ENCODE results near the gene TMC6.
A peak's percentile ranks its signal among the peaks of the same experiment; 100 is the strongest.

TMC6 gene, protein sequence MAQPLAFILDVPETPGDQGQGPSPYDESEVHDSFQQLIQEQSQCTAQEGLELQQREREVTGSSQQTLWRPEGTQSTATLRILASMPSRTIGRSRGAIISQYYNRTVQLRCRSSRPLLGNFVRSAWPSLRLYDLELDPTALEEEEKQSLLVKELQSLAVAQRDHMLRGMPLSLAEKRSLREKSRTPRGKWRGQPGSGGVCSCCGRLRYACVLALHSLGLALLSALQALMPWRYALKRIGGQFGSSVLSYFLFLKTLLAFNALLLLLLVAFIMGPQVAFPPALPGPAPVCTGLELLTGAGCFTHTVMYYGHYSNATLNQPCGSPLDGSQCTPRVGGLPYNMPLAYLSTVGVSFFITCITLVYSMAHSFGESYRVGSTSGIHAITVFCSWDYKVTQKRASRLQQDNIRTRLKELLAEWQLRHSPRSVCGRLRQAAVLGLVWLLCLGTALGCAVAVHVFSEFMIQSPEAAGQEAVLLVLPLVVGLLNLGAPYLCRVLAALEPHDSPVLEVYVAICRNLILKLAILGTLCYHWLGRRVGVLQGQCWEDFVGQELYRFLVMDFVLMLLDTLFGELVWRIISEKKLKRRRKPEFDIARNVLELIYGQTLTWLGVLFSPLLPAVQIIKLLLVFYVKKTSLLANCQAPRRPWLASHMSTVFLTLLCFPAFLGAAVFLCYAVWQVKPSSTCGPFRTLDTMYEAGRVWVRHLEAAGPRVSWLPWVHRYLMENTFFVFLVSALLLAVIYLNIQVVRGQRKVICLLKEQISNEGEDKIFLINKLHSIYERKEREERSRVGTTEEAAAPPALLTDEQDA

DNA sequence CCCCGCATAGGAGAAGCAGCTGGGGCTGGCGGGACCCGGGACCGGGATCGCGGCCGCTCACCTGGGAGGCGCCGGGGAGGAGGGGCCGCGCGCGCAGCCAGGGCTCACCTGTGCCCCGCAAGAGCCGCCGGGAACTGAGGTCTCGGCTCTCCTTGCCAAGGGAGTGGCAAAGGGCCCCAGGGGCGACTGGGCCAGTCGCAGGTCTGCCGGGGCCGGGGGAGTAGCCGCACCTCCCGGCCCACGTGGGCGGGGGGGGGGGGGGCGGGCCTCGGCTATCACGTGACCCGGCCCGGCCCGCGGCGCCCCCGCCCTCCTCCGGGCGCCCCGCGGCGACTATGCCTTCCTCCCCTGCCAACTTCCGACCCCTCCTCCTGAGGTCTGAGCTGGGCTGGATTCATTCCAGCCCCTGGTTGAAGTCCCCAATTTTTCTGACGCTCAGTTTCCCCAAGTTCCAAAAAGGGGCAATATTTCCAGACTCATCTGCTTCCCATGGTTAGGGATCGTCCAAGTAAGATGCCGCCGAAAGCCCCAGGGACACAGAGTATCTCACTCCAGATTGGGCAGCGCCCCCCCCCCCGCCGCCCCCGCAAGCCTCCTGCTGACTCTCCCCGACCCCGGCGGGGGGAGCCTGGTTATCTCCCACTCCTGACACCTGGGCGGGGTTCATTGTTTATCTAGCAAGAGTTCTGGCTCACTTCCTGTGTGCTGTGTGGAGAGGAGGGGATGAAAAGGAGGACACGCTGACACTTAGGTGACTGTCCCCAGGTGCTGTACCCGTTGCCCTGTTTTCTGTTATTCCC, at the start of gene TMC6:
TSS of gene TMC6 (minus strand) at position 205 of the 800 bp plus-strand sequence. CDS start 1,923 bp downstream, outside the sequence.
- peaks cover 78% of the 10 kb centered on the region for H3K4me1 ChIP-seq (ENCODE audit: insufficient read depth, low read length)
- peak; percentile 24 for ATAC-seq (ENCODE audit: insufficient read depth, low read depth)

DNA sequence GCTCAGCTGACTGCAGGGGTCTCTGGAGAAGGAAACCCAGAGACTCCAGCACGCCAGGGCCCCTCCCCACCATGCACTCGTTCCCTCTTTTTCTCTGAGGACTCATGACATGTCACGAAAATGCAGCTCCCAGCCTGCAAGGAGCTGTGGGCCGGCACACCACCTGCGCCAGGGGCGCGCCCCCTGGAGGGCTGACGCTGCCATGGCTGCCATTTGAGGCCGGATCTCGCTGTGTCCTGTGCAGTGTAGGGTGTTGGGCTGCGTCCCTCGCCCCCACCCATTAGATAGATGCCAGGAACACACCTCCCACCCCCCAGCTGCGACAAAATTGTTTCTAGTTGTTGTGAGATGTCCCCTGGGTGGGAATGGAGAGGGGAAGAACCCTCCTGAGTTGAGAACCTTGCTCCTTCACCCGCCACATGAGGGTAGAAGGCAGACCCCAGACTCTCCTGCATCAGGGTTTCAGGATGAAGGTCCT, 48.0 kb upstream of the TMC6 start:
- H3K79me2 ChIP-seq (ENCODE audit: insufficient read depth, low read length): peaks cover 6% of the 10 kb centered on the region; the same call in 1 of the 2 replicates
- TF ChIP-seq, protein P1, sequence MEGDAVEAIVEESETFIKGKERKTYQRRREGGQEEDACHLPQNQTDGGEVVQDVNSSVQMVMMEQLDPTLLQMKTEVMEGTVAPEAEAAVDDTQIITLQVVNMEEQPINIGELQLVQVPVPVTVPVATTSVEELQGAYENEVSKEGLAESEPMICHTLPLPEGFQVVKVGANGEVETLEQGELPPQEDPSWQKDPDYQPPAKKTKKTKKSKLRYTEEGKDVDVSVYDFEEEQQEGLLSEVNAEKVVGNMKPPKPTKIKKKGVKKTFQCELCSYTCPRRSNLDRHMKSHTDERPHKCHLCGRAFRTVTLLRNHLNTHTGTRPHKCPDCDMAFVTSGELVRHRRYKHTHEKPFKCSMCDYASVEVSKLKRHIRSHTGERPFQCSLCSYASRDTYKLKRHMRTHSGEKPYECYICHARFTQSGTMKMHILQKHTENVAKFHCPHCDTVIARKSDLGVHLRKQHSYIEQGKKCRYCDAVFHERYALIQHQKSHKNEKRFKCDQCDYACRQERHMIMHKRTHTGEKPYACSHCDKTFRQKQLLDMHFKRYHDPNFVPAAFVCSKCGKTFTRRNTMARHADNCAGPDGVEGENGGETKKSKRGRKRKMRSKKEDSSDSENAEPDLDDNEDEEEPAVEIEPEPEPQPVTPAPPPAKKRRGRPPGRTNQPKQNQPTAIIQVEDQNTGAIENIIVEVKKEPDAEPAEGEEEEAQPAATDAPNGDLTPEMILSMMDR (IDR thresholded peaks at IDR 0.05; ENCODE audit: borderline replicate concordance, extremely low read depth, low read length, poor library complexity, severe bottlenecking): peak; percentile 75
- no peak for TF ChIP-seq EZH2 (IDR thresholded peaks at IDR 0.05; ENCODE audit: borderline replicate concordance, low read depth, low read length, severe bottlenecking)
- no peak overlapping the region for H3K9ac ChIP-seq (ENCODE audit: low read depth, low read length)
- no peaks in the 10 kb centered on the region for H3K27me3 ChIP-seq (ENCODE audit: insufficient read depth, low read length, poor library complexity)
- no peaks in the 10 kb centered on the region for H3K9me3 ChIP-seq (ENCODE audit: insufficient read depth, low read length, severe bottlenecking)
- no peak overlapping the region for H3K4me2 ChIP-seq (ENCODE audit: insufficient read depth, low read length)
- H3K4me1 ChIP-seq (ENCODE audit: insufficient read depth, low read length): peaks cover 11% of the 10 kb centered on the region; the same call in 1 of the 2 replicates
- H3K27ac ChIP-seq (ENCODE audit: low read length): no peak overlapping the region
- H2AFZ ChIP-seq (ENCODE audit: low read depth, low read length): no peak overlapping the region
- H3K4me3 ChIP-seq (ENCODE audit: low read depth in 1 of 2, low read length in 2 of 2): no peak overlapping the region
- ATAC-seq (ENCODE audit: insufficient read depth, low read depth): peak; percentile 57; the same call in 2 of the 3 replicates
- H3K36me3 ChIP-seq (ENCODE audit: insufficient read depth, low read length): peaks cover 90% of the 10 kb centered on the region
- peaks cover 30% of the 10 kb centered on the region for H4K20me1 ChIP-seq (ENCODE audit: insufficient read depth, low read length)
- peak; percentile 53 for DNase-seq

More for the DNA sequence above, at the start of gene TMC6:
- H3K4me3 ChIP-seq (ENCODE audit: low read depth in 1 of 2, low read length in 2 of 2): peak within 1 kb of the TSS; percentile 35 to 71; a peak in 3 of 4 replicates
- H3K79me2 ChIP-seq (ENCODE audit: insufficient read depth, low read length): peaks cover 12% of the 10 kb centered on the region
- peak within 1 kb of the TSS; percentile 94 for H3K4me2 ChIP-seq (ENCODE audit: insufficient read depth, low read length)
- no peaks in the 10 kb centered on the region for H3K9me3 ChIP-seq (ENCODE audit: insufficient read depth, low read length, severe bottlenecking)
- H3K27me3 ChIP-seq (ENCODE audit: insufficient read depth, low read length, poor library complexity): no peaks in the 10 kb centered on the region
- DNase-seq: peak; percentile 83
- H3K36me3 ChIP-seq (ENCODE audit: insufficient read depth, low read length): peaks cover 18% of the 10 kb centered on the region
- peaks cover 15% of the 10 kb centered on the region for H4K20me1 ChIP-seq (ENCODE audit: insufficient read depth, low read length)
- H3K27ac ChIP-seq (ENCODE audit: low read length): peak within 1 kb of the TSS; percentile 97
- peak within 1 kb of the TSS; percentile 70 for H3K9ac ChIP-seq (ENCODE audit: low read depth, low read length)
- peak within 1 kb of the TSS; percentile 76 for H2AFZ ChIP-seq (ENCODE audit: low read depth, low read length)
- no peak for TF ChIP-seq EZH2 (IDR thresholded peaks at IDR 0.05; ENCODE audit: borderline replicate concordance, low read depth, low read length, severe bottlenecking)
- TF ChIP-seq, protein P1 (IDR thresholded peaks at IDR 0.05; ENCODE audit: borderline replicate concordance, extremely low read depth, low read length, poor library complexity, severe bottlenecking): no peak

DNA sequence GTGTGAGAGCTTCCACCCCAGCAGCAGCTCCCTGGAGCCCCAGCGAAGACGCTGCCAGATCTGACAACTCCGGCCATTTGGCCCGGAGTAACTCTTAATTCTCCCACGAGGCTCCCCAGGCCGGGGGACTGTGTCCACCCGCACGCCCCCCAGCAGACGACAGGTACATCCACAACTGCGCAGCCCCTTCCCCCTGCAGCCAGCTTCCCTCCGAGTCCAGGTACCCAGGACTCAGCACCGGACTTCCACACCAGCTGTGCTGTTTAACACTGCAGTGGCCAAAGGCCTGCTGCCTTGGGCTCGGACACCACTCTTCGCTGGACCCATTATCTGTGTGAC, 47.1 kb upstream of the TMC6 start:
- H3K9me3 ChIP-seq (ENCODE audit: insufficient read depth, low read length, severe bottlenecking): no peaks in the 10 kb centered on the region
- H2AFZ ChIP-seq (ENCODE audit: low read depth, low read length): no peak overlapping the region
- 0 out of 2 replicates have a peak, but pooled peaks cover 4% of the 10 kb centered on the region for H3K79me2 ChIP-seq (ENCODE audit: insufficient read depth, low read length)
- ATAC-seq (ENCODE audit: insufficient read depth, low read depth): no peak
- H3K36me3 ChIP-seq (ENCODE audit: insufficient read depth, low read length): peaks cover 89% of the 10 kb centered on the region
- peaks cover 13% of the 10 kb centered on the region for H3K4me1 ChIP-seq (ENCODE audit: insufficient read depth, low read length)
- peaks cover 37% of the 10 kb centered on the region for H4K20me1 ChIP-seq (ENCODE audit: insufficient read depth, low read length)
- no peak overlapping the region for H3K27ac ChIP-seq (ENCODE audit: low read length)
- DNase-seq: no peak
- TF ChIP-seq, protein P1 (IDR thresholded peaks at IDR 0.05; ENCODE audit: borderline replicate concordance, extremely low read depth, low read length, poor library complexity, severe bottlenecking): no peak
- TF ChIP-seq EZH2 (IDR thresholded peaks at IDR 0.05; ENCODE audit: borderline replicate concordance, low read depth, low read length, severe bottlenecking): no peak
- H3K27me3 ChIP-seq (ENCODE audit: insufficient read depth, low read length, poor library complexity): no peaks in the 10 kb centered on the region
- H3K4me3 ChIP-seq (ENCODE audit: low read depth in 1 of 2, low read length in 2 of 2): no peak overlapping the region
- H3K9ac ChIP-seq (ENCODE audit: low read depth, low read length): no peak overlapping the region
- no peak overlapping the region for H3K4me2 ChIP-seq (ENCODE audit: insufficient read depth, low read length)

Measured in DND-41 (cell line).